Endothelial cell of umbilical vein (primary cell): ENCODE data around the gene SNX30. TPM values are rescaled to one million over a fixed set of nuclear protein-coding genes. Genes with fewer than 3 reads are reported as not detected.

Source experiments
- BruUV-seq: library from RNA; stranded (reverse); fragments of 400-500 nt; replicated peaks from 2 replicates; lab custom pipeline; 2021; lab: Mats Ljungman, UMichigan
- CTCF ChIA-PET: fragments of 300-600, 350-600 bp; sonication (Branson Sonifier 250); formaldehyde crosslinking; loops from one replicate; lab custom pipeline; 2021; ENCODE audit warnings: antibody characterized with exemption, inconsistent platforms; lab: Charles Lee
- POLR2A ChIA-PET: fragments of 300-600, 350-600 bp; sonication (Branson Sonifier 250); formaldehyde crosslinking; loops from one replicate; lab custom pipeline; 2021; ENCODE audit warnings: antibody characterized with exemption, inconsistent platforms; lab: Charles Lee
- DNase-seq: peaks from one replicate; pipeline ENCODE4 v3.0.0-alpha.2; 2011; ENCODE audit warnings: low read depth, low spot score
- FAIRE-seq: peaks from 2 replicates; lab custom pipeline; 2011; peaks lifted over from hg19 to GRCh38; lab: Jason Lieb, UNC
- H2AFZ ChIP-seq: 2 replicates; pipeline ENCODE4 v1.6.0; 2012; ENCODE audit warnings: low read depth, low read length, control low read depth, inconsistent platforms
- H3K27ac ChIP-seq: 2 replicates; pipeline ENCODE4 v1.5.1; 2011; ENCODE audit warnings: low read depth, mild to moderate bottlenecking, control low read depth, low read length, moderate library complexity; ENCODE audit not compliant: insufficient read depth
- H3K27me3 ChIP-seq, 2 experiments: 2 replicates each; pipeline versions ENCODE4 v1.6.0 to v1.6.1; 2011; ENCODE audit warnings: low read length in 2 of 2, mixed read lengths in 1 of 2; ENCODE audit not compliant: control insufficient read depth in 2 of 2, insufficient read depth in 2 of 2
- H3K36me3 ChIP-seq, 2 experiments: 2 replicates in 1 of 2; 3 replicates in 1 of 2; pipeline ENCODE4 v1.5.1; 2011; ENCODE audit warnings: low read length in 2 of 2, mild to moderate bottlenecking in 1 of 2, moderate library complexity in 1 of 2; ENCODE audit not compliant: control insufficient read depth in 2 of 2, insufficient read depth in 2 of 2; ENCODE audit errors: extremely low read depth in 1 of 2
- H3K4me1 ChIP-seq: 3 replicates; pipeline ENCODE4 v1.5.1; 2011; ENCODE audit warnings: mild to moderate bottlenecking, low read length; ENCODE audit not compliant: control insufficient read depth, insufficient read depth; ENCODE audit errors: extremely low read depth
- H3K4me2 ChIP-seq: 2 replicates; pipeline ENCODE4 v1.6.1; 2011; ENCODE audit warnings: low read length, control low read depth, mixed read lengths; ENCODE audit not compliant: insufficient read depth
- H3K4me3 ChIP-seq, 3 experiments: fragments of 200-600 bp in 1 of 3; sonication (generic), shearing (Covaris generic) in 1 of 3; replicated peaks in 1 of 3; 2 replicates each; pipeline ENCODE4 v1.5.1; 2011 to 2016; ENCODE audit warnings: control low read depth in 3 of 3, low read length in 3 of 3, mild to moderate bottlenecking in 2 of 3, inconsistent platforms in 1 of 3, low read depth in 1 of 3, moderate library complexity in 1 of 3; ENCODE audit not compliant: insufficient read depth in 1 of 3
- H3K79me2 ChIP-seq: 2 replicates; pipeline ENCODE4 v1.6.0; 2012; ENCODE audit warnings: low read length, inconsistent platforms; ENCODE audit not compliant: control insufficient read depth, insufficient read depth
- H3K9ac ChIP-seq: replicated peaks from 2 replicates; pipeline ENCODE3; 2011; ENCODE audit warnings: low read length, control low read depth; ENCODE audit not compliant: insufficient read depth; ENCODE audit errors: extremely low read depth
- H3K9me1 ChIP-seq: replicated peaks from 3 replicates; pipeline ENCODE4 v1.6.0; 2011; ENCODE audit warnings: mild to moderate bottlenecking, low read length; ENCODE audit not compliant: control insufficient read depth, insufficient read depth; ENCODE audit errors: extremely low read depth
- H3K9me3 ChIP-seq: replicated peaks from 2 replicates; pipeline ENCODE4 v1.5.1; 2012; ENCODE audit warnings: low read length, inconsistent platforms; ENCODE audit not compliant: control insufficient read depth, insufficient read depth
- H4K20me1 ChIP-seq: replicated peaks from 2 replicates; pipeline ENCODE3; 2011; ENCODE audit warnings: mild to moderate bottlenecking, low read length; ENCODE audit not compliant: control insufficient read depth, insufficient read depth; ENCODE audit errors: extremely low read depth
- CTCF ChIP-seq, 2 donors: IDR thresholded peaks; 1 replicate in 1 of 2; 2 replicates in 1 of 2; pipeline ENCODE4 v1.5.1; 2011; ENCODE audit warnings: low read length in 2 of 2, mild to moderate bottlenecking in 2 of 2, moderate library complexity in 2 of 2, control low read depth in 1 of 2, inconsistent platforms in 1 of 2, low read depth in 1 of 2; ENCODE audit not compliant: insufficient read depth in 1 of 2; ENCODE audit errors: extremely low read depth in 1 of 2
- EZH2 ChIP-seq: IDR thresholded peaks from 2 replicates; pipeline ENCODE4 v1.6.1; 2012; ENCODE audit warnings: borderline replicate concordance, low read depth, mild to moderate bottlenecking, moderate library complexity, low read length, inconsistent platforms; ENCODE audit not compliant: severe bottlenecking
- FOS ChIP-seq: IDR thresholded peaks from 2 replicates; pipeline ENCODE4 v1.6.1; 2011; ENCODE audit warnings: mild to moderate bottlenecking, low read length, moderate library complexity, borderline replicate concordance; ENCODE audit not compliant: insufficient read depth
- GATA2 ChIP-seq: IDR thresholded peaks from 2 replicates; pipeline ENCODE4 v1.7.0; 2011; ENCODE audit warnings: low read depth, mild to moderate bottlenecking, moderate library complexity, mixed read lengths, low read length; ENCODE audit not compliant: insufficient read length, insufficient read depth
- JUN ChIP-seq: IDR thresholded peaks from 2 replicates; pipeline ENCODE4 v1.6.1; 2011; ENCODE audit warnings: borderline replicate concordance, low read depth; ENCODE audit not compliant: insufficient read length, insufficient read depth
- MAX ChIP-seq: IDR thresholded peaks from 2 replicates; pipeline ENCODE4 v1.6.1; 2011; ENCODE audit not compliant: insufficient read depth, insufficient read length
- MYC ChIP-seq: IDR thresholded peaks from one replicate; pipeline ENCODE4 v1.6.1; 2011; ENCODE audit warnings: mild to moderate bottlenecking, low read depth, low read length
- POLR2A ChIP-seq: IDR thresholded peaks from 2 replicates; pipeline ENCODE4 v1.6.1; 2012; ENCODE audit warnings: low read depth, mild to moderate bottlenecking, control low read depth, low read length
- POLR2AphosphoS5 ChIP-seq: IDR thresholded peaks from 2 replicates; pipeline ENCODE4 v1.6.1; 2012; ENCODE audit warnings: low read depth, mild to moderate bottlenecking, control low read depth, low read length, moderate library complexity; ENCODE audit not compliant: insufficient read depth
- dilution Hi-C: fragments of 300-500 bp; cut with MboI; formaldehyde crosslinking; loops from one replicate; pipeline ENCODE4 v1.15.0; 2019; ENCODE audit warnings: low sequenced_read_pairs; ENCODE audit not compliant: extremely low pct_ligation_motif_present
- intact Hi-C: fragments of 100-400 bp; cut with micrococcal nuclease; formaldehyde crosslinking; loops from one replicate; pipeline ENCODE4 v1.10.0; 2022
- polyA plus RNA-seq, 4 experiments: library from polyadenylated mRNA; depleted of rRNA in 3 of 4; stranded (reverse) in 3 of 4; unstranded in 1 of 4; fragments of >200 nt; gene quantifications; 2 replicates each; pipeline versions ENCODE4 v1.2.1 to v1.2.3, GENCODE V29; 2011 to 2012; ENCODE audit warnings: missing spikeins in 1 of 4
- total RNA-seq: library from RNA; stranded (reverse); gene quantifications from 2 replicates; pipeline ENCODE4 v1.2.3, GENCODE V29; 2021

Gene SNX30
- total and polyA plus RNA-seq, 2 donors (not counting 3 experiments of a cell fraction or from before 2014, with no cell fraction given) = 2.8 to 6.3 TPM

GRCh38 chr9:112838342-112838741 is 87.8 kb downstream of the SNX30 start:
- Histone ChIP-seq H3K79me2 (no peaks in the 10 kb centered on the region), H3K9ac (no peak overlapping the region), H2AFZ (no peak overlapping the region), H3K4me1 (no peaks in the 10 kb centered on the region), H3K4me3 (no peak overlapping the region), H3K27me3 (no peaks in the 10 kb centered on the region), H3K9me3 (no peaks in the 10 kb centered on the region), H3K27ac (no peak overlapping the region), H3K4me2 (no peak overlapping the region), H4K20me1 (no peaks in the 10 kb centered on the region), H3K9me1 (no peaks in the 10 kb centered on the region), H3K36me3 (no peaks in the 10 kb centered on the region)
- BruUV-seq = no TSS peak
- DNase-seq (no peak), FAIRE-seq (no peak)
- ChIA-PET CTCF (interaction anchor here (1.0 to 3.5 kb wide), 2 partner anchors 11 to 65 kb away, joined by 3 to 14 read pairs; no protein-coding TSS in a partner anchor), POLR2A (no interaction called here)
- TF ChIP-seq CTCF (IDR thresholded peaks at IDR 0.05; ENCODE audit: extremely low read depth in 1 of 2, insufficient read depth in 1 of 2, low read depth in 1 of 2, low read length in 2 of 2) (no peak), EZH2 (no peak), MYC (no peak), JUN (no peak), POLR2A (no peak), GATA2 (no peak), POLR2AphosphoS5 (no peak), FOS (no peak), MAX (no peak)
- intact Hi-C loops = no loop called here
- dilution Hi-C loops = no loop called here
